Measurements from ENCODE around the gene PPP1R10. TPM values are rescaled to one million over a fixed set of nuclear protein-coding genes. Genes with fewer than 3 reads are reported as not detected.

PPP1R10 gene
- 19.5 and 38.4 TPM in 2 replicates for total RNA-seq (2016; rRNA removed; fragmentation: Illumina TruSeq; extraction: Trizol)
- 5.1 and 5.4 TPM in 2 replicates for total RNA-seq (2016; cell fraction: cytosol; rRNA removed; fragmentation: Illumina TruSeq; extraction: Trizol; ENCODE audit: low read depth)
- total RNA-seq (2016; cell fraction: insoluble cytoplasmic fraction; rRNA removed; fragmentation: Illumina TruSeq; extraction: Trizol): 13.2 and 42.6 TPM in 2 replicates
- 19.2 and 21.3 TPM in 2 replicates for total RNA-seq (2016; cell fraction: membrane; rRNA removed; fragmentation: Illumina TruSeq; extraction: Trizol)
- 91.7 and 92.9 TPM in 2 replicates for total RNA-seq (2016; cell fraction: nucleus; rRNA removed; fragmentation: Illumina TruSeq; extraction: Trizol)
- 24.2 and 26.3 TPM in 2 replicates for polyA plus RNA-seq (2011; rRNA removed)
- polyA plus RNA-seq (2011; cell fraction: cytosol; rRNA removed): 7.9 and 8.8 TPM in 2 replicates
- 65.0 and 73.1 TPM in 2 replicates for polyA plus RNA-seq (2011; cell fraction: nucleus; rRNA removed)
- polyA plus RNA-seq (2012): 21.8 and 27.4 TPM in 2 replicates
- 1.3 and 1.7 TPM in 2 replicates for polyA plus RNA-seq (2016; cell fraction: cytosol; fragmentation: Illumina TruSeq; extraction: Trizol; ENCODE audit: low read depth)
- polyA plus RNA-seq (2016; cell fraction: insoluble cytoplasmic fraction; fragmentation: Illumina TruSeq; extraction: Trizol; ENCODE audit: low read depth): 13.5 and 21.2 TPM in 2 replicates
- polyA plus RNA-seq (2016; cell fraction: membrane; fragmentation: Illumina TruSeq; extraction: Trizol; ENCODE audit: low read depth): 3.0 and 3.3 TPM in 2 replicates
- 51.3 and 58.2 TPM in 2 replicates for polyA plus RNA-seq (2016; cell fraction: nucleus; fragmentation: Illumina TruSeq; extraction: Trizol; ENCODE audit: insufficient read depth, low read depth)
- polyA minus RNA-seq (2011; rRNA and poly(A)+ RNA removed; ENCODE audit: low replicate concordance): 75.0 and 146 TPM in 2 replicates
- 20.5 and 21.2 TPM in 2 replicates for polyA minus RNA-seq (2011; cell fraction: cytosol; rRNA and poly(A)+ RNA removed)
- polyA minus RNA-seq (2011; cell fraction: nucleus; rRNA and poly(A)+ RNA removed): 501 and 572 TPM in 2 replicates
- percentile 99 among the genes with signal in this experiment for Bru-seq, nascent RNA
- BruChase-seq, experiment 1, labeled RNA remaining after a 6-hour chase: percentile 95 among the genes with signal in this experiment
- BruChase-seq, experiment 2, labeled RNA remaining after a 2-hour chase: percentile 98 among the genes with signal in this experiment
- long read RNA-seq, experiment 1, partial matches to known transcripts: 20 of 20 reads
- long read RNA-seq, experiment 1, other reads (novel, unspliced or antisense): 0 of 20 reads
- long read RNA-seq, experiment 2, partial matches to known transcripts: 26 of 46 reads
- long read RNA-seq, experiment 2, other reads (novel, unspliced or antisense): 20 of 46 reads

DNA sequence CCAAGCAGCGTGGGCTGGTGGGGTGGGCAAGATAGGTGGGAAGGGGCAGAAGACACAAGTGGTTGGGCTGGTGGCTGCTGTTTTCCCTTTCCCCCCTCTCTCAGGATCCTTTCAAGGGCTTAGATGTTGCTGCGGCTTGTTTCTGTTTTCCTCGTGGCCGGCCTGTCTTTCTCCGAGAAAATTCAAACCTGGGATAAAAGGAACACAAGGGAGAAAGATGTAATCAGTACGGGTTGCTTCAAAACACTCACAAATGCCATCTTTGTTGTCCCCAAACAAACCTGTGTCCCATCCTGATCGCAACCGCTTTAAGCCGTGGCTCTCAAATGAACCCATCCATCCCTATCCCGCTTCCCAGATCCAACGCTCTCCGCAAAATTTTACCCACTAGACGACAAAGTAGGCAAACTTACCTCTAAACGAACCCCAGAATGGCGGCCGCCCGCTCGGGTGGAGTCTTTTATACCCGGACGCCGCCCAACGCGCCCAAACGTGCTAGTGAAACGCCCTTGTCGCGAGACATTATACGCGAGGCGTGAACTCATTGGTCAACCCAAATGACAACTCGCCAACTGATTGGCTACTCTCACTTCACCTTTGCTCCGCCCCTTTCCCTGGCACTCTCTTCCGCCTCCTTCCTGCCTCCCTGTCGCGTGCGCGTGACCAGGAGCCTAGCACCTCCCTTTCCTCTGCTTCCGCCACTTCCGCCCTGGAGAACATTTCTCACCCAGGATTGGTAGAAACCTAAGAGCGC lies at the start of gene PPP1R10:
TSS of gene PPP1R10 (minus strand) at position 433 of the 754 bp plus-strand sequence. CDS start 7,299 bp downstream, outside the sequence.
- no peaks in the 10 kb centered on the region for H3K9me3 ChIP-seq (ENCODE audit: low read length)
- FAIRE-seq (peak; percentile 91), DNase-seq (ENCODE audit: low spot score) (peak; percentile 100), ATAC-seq (peak; percentile 83)
- H3K79me2 ChIP-seq (ENCODE audit: insufficient read depth, low read length): peaks cover 44% of the 10 kb centered on the region
- peaks cover 35% of the 10 kb centered on the region for H3K4me1 ChIP-seq (ENCODE audit: insufficient read depth, low read length)
- H4K20me1 ChIP-seq (ENCODE audit: insufficient read depth, low read length): peaks cover 12% of the 10 kb centered on the region
- H2AFZ ChIP-seq (ENCODE audit: low read length): peak within 1 kb of the TSS; percentile 59
- ChIA-PET POLR2A (interaction anchor here (0.7 to 2.6 kb wide), 26 partner anchors 10 to 267 kb away, joined by 3 to 36 read pairs (median 7); partner anchors contain the start of genes ABCF1, ATAT1, C6orf136 and DDR1), CTCF (ENCODE audit: low intra/inter-chr PET ratio, low total read pairs) (no interaction called here)
- H3K4me3 ChIP-seq (replicated peaks in 1 of 3; ENCODE audit: insufficient read depth in 1 of 3, low read depth in 2 of 3, low read length in 3 of 3): peak within 1 kb of the TSS; percentile 87 to 97 (median 89)
- peak within 1 kb of the TSS; percentile 100 for H3K9ac ChIP-seq (ENCODE audit: insufficient read depth, low read depth, low read length)
- under 1% methylated on average over 40 of the region's 40 CpGs for WGBS (ENCODE audit: low lambda C conversion rate)
- intact Hi-C loops (cut with micrococcal nuclease; ENCODE audit: unreplicated experiment): loop anchor here (2.0 to 5.0 kb wide), 3 partner anchors 40 to 104 kb away; partner anchors contain the start of genes DHX16 and TUBB
- peaks cover 4 to 18% of the 10 kb centered on the region in 2 experiments for H3K36me3 ChIP-seq (replicated peaks in 1 of 2; ENCODE audit: control insufficient read depth in 1 of 2, insufficient read depth in 2 of 2, low read length in 2 of 2)
- peak within 1 kb of the TSS; percentile 98 for H3K27ac ChIP-seq (ENCODE audit: extremely low read length, insufficient read depth, low read length)
- H3K4me2 ChIP-seq (ENCODE audit: low read depth, low read length): peak within 1 kb of the TSS; percentile 88
- in situ Hi-C loops (cut with HindIII; ENCODE audit: extremely low pct_ligation_motif_present, low pct_unique_long_range_greater_than_20kb): no loop called here
- BruUV-seq (replicated peaks): TSS peak; percentile 75
- H3K27me3 ChIP-seq (ENCODE audit: control insufficient read depth in 1 of 2, insufficient read depth in 2 of 2, low read length in 2 of 2): no peaks in the 10 kb centered on the region; a peak in 1 of 5 replicates
- TF ChIP-seq HDAC6 (IDR thresholded peaks at IDR 0.05; ENCODE audit: low read depth, low read length) (peak; percentile 73; the same call in 1 of the 2 replicates), MAFF (IDR thresholded peaks at IDR 0.05; ENCODE audit: low read depth, low read length) (no peak), GATAD2A (CRISPR knock-in tag; IDR thresholded peaks at IDR 0.05) (peak; percentile 27; the same call in 1 of the 2 replicates), NCOA1 (CRISPR knock-in tag; IDR thresholded peaks at IDR 0.05) (no peak; the same call in 1 of the 2 replicates), ATM (IDR thresholded peaks at IDR 0.05; ENCODE audit: borderline replicate concordance) (no peak), U2AF1 (optimal IDR thresholded peaks at IDR 0.05; ENCODE audit: low read depth, low read length) (peak; percentile 97), ZNF839 (CRISPR knock-in tag; IDR thresholded peaks at IDR 0.05; ENCODE audit: borderline replicate concordance) (no peak), IKZF1 (IDR thresholded peaks at IDR 0.05) (no peak), GATAD1 (CRISPR knock-in tag; IDR thresholded peaks at IDR 0.05) (peak; percentile 84), ZNF143 (CRISPR knock-in tag; IDR thresholded peaks at IDR 0.05) (peak; percentile 44; the same call in 1 of the 2 replicates)
- TF ChIP-seq, protein P1, sequence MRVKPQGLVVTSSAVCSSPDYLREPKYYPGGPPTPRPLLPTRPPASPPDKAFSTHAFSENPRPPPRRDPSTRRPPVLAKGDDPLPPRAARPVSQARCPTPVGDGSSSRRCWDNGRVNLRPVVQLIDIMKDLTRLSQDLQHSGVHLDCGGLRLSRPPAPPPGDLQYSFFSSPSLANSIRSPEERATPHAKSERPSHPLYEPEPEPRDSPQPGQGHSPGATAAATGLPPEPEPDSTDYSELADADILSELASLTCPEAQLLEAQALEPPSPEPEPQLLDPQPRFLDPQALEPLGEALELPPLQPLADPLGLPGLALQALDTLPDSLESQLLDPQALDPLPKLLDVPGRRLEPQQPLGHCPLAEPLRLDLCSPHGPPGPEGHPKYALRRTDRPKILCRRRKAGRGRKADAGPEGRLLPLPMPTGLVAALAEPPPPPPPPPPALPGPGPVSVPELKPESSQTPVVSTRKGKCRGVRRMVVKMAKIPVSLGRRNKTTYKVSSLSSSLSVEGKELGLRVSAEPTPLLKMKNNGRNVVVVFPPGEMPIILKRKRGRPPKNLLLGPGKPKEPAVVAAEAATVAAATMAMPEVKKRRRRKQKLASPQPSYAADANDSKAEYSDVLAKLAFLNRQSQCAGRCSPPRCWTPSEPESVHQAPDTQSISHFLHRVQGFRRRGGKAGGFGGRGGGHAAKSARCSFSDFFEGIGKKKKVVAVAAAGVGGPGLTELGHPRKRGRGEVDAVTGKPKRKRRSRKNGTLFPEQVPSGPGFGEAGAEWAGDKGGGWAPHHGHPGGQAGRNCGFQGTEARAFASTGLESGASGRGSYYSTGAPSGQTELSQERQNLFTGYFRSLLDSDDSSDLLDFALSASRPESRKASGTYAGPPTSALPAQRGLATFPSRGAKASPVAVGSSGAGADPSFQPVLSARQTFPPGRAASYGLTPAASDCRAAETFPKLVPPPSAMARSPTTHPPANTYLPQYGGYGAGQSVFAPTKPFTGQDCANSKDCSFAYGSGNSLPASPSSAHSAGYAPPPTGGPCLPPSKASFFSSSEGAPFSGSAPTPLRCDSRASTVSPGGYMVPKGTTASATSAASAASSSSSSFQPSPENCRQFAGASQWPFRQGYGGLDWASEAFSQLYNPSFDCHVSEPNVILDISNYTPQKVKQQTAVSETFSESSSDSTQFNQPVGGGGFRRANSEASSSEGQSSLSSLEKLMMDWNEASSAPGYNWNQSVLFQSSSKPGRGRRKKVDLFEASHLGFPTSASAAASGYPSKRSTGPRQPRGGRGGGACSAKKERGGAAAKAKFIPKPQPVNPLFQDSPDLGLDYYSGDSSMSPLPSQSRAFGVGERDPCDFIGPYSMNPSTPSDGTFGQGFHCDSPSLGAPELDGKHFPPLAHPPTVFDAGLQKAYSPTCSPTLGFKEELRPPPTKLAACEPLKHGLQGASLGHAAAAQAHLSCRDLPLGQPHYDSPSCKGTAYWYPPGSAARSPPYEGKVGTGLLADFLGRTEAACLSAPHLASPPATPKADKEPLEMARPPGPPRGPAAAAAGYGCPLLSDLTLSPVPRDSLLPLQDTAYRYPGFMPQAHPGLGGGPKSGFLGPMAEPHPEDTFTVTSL (CRISPR knock-in tag; IDR thresholded peaks at IDR 0.05; ENCODE audit: borderline replicate concordance): no peak
- TF ChIP-seq, protein P2, sequence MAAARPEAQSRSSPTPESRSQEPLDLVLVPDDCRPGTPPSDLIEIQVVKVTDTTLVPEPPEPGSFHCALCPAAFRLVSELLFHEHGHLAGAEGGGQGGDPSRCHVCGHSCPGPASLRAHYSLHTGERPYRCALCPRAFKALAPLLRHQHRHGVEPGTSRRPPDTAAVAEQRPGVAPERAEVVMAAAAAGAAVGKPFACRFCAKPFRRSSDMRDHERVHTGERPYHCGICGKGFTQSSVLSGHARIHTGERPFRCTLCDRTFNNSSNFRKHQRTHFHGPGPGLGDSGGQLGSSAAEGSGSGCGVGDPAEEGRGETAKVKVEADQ (CRISPR knock-in tag; IDR thresholded peaks at IDR 0.05; ENCODE audit: borderline replicate concordance): no peak
